GM12878 (cell line): ENCODE measurements around the gene RIT2. TPM values are rescaled to one million over a fixed set of nuclear protein-coding genes. Genes with fewer than 3 reads are reported as not detected.
A peak's percentile ranks its signal among the peaks of the same experiment; 100 is the strongest.

Source experiments
- ATAC-seq: fragments of 200-7000 bp; cut with Tn5 transposase; 3 replicates; pipeline ENCODE4 v1.9.1; 2020; ENCODE audit warnings: mild to moderate bottlenecking, moderate library complexity
- BruUV-seq: library from RNA; stranded (reverse); fragments of 400-500 nt; replicated peaks from 2 replicates; lab custom pipeline; 2021; lab: Mats Ljungman, UMichigan
- CTCF ChIA-PET: fragments of 300-600 bp; sonication (Branson Sonifier 250); formaldehyde crosslinking; extraction: SDS; loops from one replicate; lab custom pipeline; 2021; ENCODE audit warnings: inconsistent platforms; lab: Yijun Ruan, JAX
- POLR2A ChIA-PET: fragments of 350-600 bp; formaldehyde crosslinking; extraction: SDS; loops from one replicate; lab custom pipeline; 2021; ENCODE audit warnings: inconsistent platforms; lab: Charles Lee
- RAD21 ChIA-PET: fragments of 300-600 bp; sonication (Branson Sonifier 250); formaldehyde crosslinking; loops from one replicate; lab custom pipeline; 2023; ENCODE audit warnings: antibody characterized with exemption; ENCODE audit not compliant: unreplicated experiment; lab: Charles Lee
- SMC1A ChIA-PET: fragments of 300-600 bp; sonication (Branson Sonifier 250); formaldehyde crosslinking; loops from one replicate; lab custom pipeline; 2023; ENCODE audit not compliant: unreplicated experiment, uncharacterized antibody; lab: Charles Lee
- DNase-seq: peaks from one replicate; pipeline ENCODE4 v3.0.0-alpha.2; 2011; ENCODE audit warnings: low read depth, low spot score
- FAIRE-seq: peaks from 3 replicates; lab custom pipeline; 2011; peaks lifted over from hg19 to GRCh38; lab: Jason Lieb, UNC
- H2AFZ ChIP-seq: 2 replicates; pipeline ENCODE4 v1.6.0; 2011; ENCODE audit warnings: low read depth, low read length, control low read depth; ENCODE audit not compliant: control insufficient read depth
- H3K27ac ChIP-seq: 2 replicates; pipeline ENCODE4 v1.5.1; 2011; ENCODE audit warnings: control low read depth; ENCODE audit not compliant: control insufficient read depth, insufficient read depth
- H3K27me3 ChIP-seq, 2 experiments: replicated peaks in 1 of 2; 2 replicates each; pipeline versions ENCODE4 v1.6.0 to v1.6.1; 2011; ENCODE audit warnings: low read length in 1 of 2; ENCODE audit not compliant: control insufficient read depth in 2 of 2, insufficient read depth in 2 of 2
- H3K36me3 ChIP-seq, 2 experiments: 2 replicates each; pipeline ENCODE4 v1.5.1; 2011; ENCODE audit warnings: low read length in 1 of 2; ENCODE audit not compliant: control insufficient read depth in 2 of 2, insufficient read depth in 2 of 2
- H3K4me1 ChIP-seq: 2 replicates; pipeline ENCODE4 v1.6.1; 2011; ENCODE audit warnings: mild to moderate bottlenecking, low read length, moderate library complexity, mixed read lengths; ENCODE audit not compliant: control insufficient read depth, insufficient read depth
- H3K4me2 ChIP-seq: 2 replicates; pipeline ENCODE4 v1.6.0; 2011; ENCODE audit warnings: control low read depth; ENCODE audit not compliant: control insufficient read depth, insufficient read depth
- H3K4me3 ChIP-seq: fragments of 200-600 bp; sonication (generic); 2 replicates; pipeline ENCODE4 v1.5.1; 2016
- H3K79me2 ChIP-seq: 2 replicates; pipeline ENCODE4 v1.6.0; 2011; ENCODE audit warnings: low read length; ENCODE audit not compliant: control insufficient read depth, insufficient read depth
- H3K9ac ChIP-seq: 2 replicates; pipeline ENCODE4 v1.8.0; 2011; ENCODE audit warnings: low read length, control low read depth, mixed read lengths; ENCODE audit not compliant: control insufficient read depth, insufficient read depth
- H3K9me3 ChIP-seq: replicated peaks from 3 replicates; pipeline ENCODE4 v1.5.1; 2011; ENCODE audit warnings: mild to moderate bottlenecking, low read length; ENCODE audit not compliant: control insufficient read depth, insufficient read depth
- H4K20me1 ChIP-seq: 2 replicates; pipeline ENCODE4 v1.6.0; 2011; ENCODE audit not compliant: control insufficient read depth, insufficient read depth
- ATF7 ChIP-seq: fragments of 450-650 bp; IDR thresholded peaks from 2 replicates; pipeline ENCODE4 v1.6.1; 2016; ENCODE audit warnings: low read depth, mild to moderate bottlenecking
- CREM ChIP-seq: IDR thresholded peaks from 2 replicates; pipeline ENCODE4 v1.6.1; 2014; ENCODE audit warnings: antibody characterized with exemption, low read depth
- E2F8 ChIP-seq: fragments of 450-650 bp; IDR thresholded peaks from 2 replicates; pipeline ENCODE4 v1.6.1; 2018; ENCODE audit warnings: mild to moderate bottlenecking, low read depth, moderate library complexity; ENCODE audit not compliant: partially characterized antibody
- ELK1 ChIP-seq: IDR thresholded peaks from 2 replicates; pipeline ENCODE4 v1.6.1; 2012; ENCODE audit warnings: low read depth, low read length, improper control_type of control experiment
- HDAC2 ChIP-seq: fragments of 200-600 bp; sonication (generic); IDR thresholded peaks from 2 replicates; pipeline ENCODE4 v1.6.1; 2017
- PAX5 ChIP-seq: IDR thresholded peaks from 2 replicates; pipeline ENCODE4 v1.6.1; 2011; ENCODE audit warnings: low read depth, low read length, borderline replicate concordance
- TCF12 ChIP-seq: IDR thresholded peaks from 2 replicates; pipeline ENCODE4 v1.6.1; 2011; ENCODE audit warnings: low read depth, mild to moderate bottlenecking, low read length
- WGBS: methylation state at CpG from one replicate; pipeline ENCODE4 v1.1.6; 2016; ENCODE audit warnings: low lambda C conversion rate; ENCODE audit not compliant: insufficient replicate concordance, insufficient coverage; ENCODE audit errors: missing lambda C conversion rate; 5-methylcytosine and 5-hydroxymethylcytosine counted together
- in situ Hi-C: fragments of 300-500 bp; cut with MboI; formaldehyde crosslinking; loops from 9 replicates; pipeline ENCODE4 v1.14.3; 2018; ENCODE audit warnings: mixed read lengths
- intact Hi-C: fragments of 100-400 bp; cut with micrococcal nuclease; formaldehyde crosslinking; loops from one replicate; pipeline ENCODE4 v1.14.2; 2022; ENCODE audit not compliant: unreplicated experiment
- polyA plus RNA-seq, 11 experiments: library from polyadenylated mRNA; depleted of rRNA in 4 of 11; unstranded in 6 of 11; stranded (reverse) in 5 of 11; fragments of >200 nt; fragmentation: Nextera tagmentation in 4 of 11; fragmentation: Illumina TruSeq in 1 of 11; extraction: Ambion mirVana in 4 of 11; extraction: Trizol in 1 of 11; gene quantifications; 1 replicate in 1 of 11; 2 replicates in 10 of 11; pipeline versions ENCODE4 v1.2.1 to v1.2.3, GENCODE V29; 2011 to 2016; ENCODE audit warnings: inconsistent platforms in 2 of 11, missing spikeins in 2 of 11, low read depth in 1 of 11
- total RNA-seq, 4 experiments: library from RNA; depleted of rRNA in 3 of 4; stranded (reverse); fragments of >200 nt in 3 of 4; fragmentation: Illumina TruSeq in 1 of 4; extraction: Trizol in 1 of 4; gene quantifications; 2 replicates each; pipeline versions ENCODE4 v1.2.1 to v1.2.3, GENCODE V29; 2013 to 2021
- TF ChIP-seq, protein P1 (sequence below): IDR thresholded peaks from 2 replicates; pipeline ENCODE4 v1.6.1; 2011; ENCODE audit warnings: borderline replicate concordance, low read depth, mild to moderate bottlenecking, moderate library complexity, mixed read lengths, low read length; ENCODE audit not compliant: insufficient read depth; ENCODE audit errors: extremely low read length
- TF ChIP-seq, protein P2 (sequence below): fragments of 450-650 bp; IDR thresholded peaks from 2 replicates; pipeline ENCODE4 v1.6.1; 2016; ENCODE audit warnings: mild to moderate bottlenecking

Gene RIT2
- total and polyA plus RNA-seq, 10 of the 15 experiments (the other 5 are each of a cell fraction or from before 2014, with no cell fraction given) = not detected

DNA sequence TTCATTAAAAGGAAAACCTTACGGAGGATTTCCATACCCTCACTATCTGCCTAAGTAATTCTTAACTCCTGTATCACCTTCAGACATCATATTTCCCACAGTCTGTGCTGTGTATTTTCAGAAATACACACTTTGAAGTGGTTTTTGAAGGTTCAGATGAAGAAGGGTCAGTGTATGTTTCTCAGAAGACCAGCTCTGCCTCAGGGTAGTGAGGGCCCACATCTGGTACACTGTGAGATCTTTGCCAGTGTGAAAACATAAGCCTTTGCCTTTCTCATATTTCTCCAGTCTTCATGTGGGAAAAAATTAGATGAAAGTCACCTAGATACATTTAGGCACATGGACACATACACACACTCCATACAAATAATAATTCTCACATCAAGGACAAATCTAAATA, 408.4 kb downstream of the RIT2 start (continued):
- TF ChIP-seq, protein P1, sequence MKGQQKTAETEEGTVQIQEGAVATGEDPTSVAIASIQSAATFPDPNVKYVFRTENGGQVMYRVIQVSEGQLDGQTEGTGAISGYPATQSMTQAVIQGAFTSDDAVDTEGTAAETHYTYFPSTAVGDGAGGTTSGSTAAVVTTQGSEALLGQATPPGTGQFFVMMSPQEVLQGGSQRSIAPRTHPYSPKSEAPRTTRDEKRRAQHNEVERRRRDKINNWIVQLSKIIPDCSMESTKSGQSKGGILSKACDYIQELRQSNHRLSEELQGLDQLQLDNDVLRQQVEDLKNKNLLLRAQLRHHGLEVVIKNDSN = no peak
- no peak for TF ChIP-seq PAX5

GRCh38 chr18:42706618-42707017, 408.9 kb downstream of the RIT2 start:
- in situ Hi-C loops = no loop called here
- no TSS peak for BruUV-seq
- ATAC-seq (peak; percentile 70), DNase-seq (no peak), FAIRE-seq (no peak)
- WGBS = 41% methylated on average over 8 of the region's 8 CpGs
- Histone ChIP-seq H3K4me2 (no peak overlapping the region), H3K79me2 (no peaks in the 10 kb centered on the region), H4K20me1 (no peaks in the 10 kb centered on the region), H3K27ac (no peak overlapping the region), H3K9ac (no peak overlapping the region), H3K27me3 (no peaks in the 10 kb centered on the region)
- ChIA-PET SMC1A (no interaction called here), POLR2A (no interaction called here)
- TF ChIP-seq CREM = no peak
- TF ChIP-seq, all 136 proteins: peak for 0
- RAD21 ChIA-PET = no interaction called here
- no peaks in the 10 kb centered on the region for H3K4me1 ChIP-seq
- no peaks in the 10 kb centered on the region for H3K9me3 ChIP-seq
- no peak overlapping the region for H2AFZ ChIP-seq
- intact Hi-C loops = no loop called here
- CTCF ChIA-PET = no interaction called here
- H3K4me3 ChIP-seq = no peak overlapping the region
- H3K36me3 ChIP-seq = no peaks in the 10 kb centered on the region

- no TSS peak for BruUV-seq
- Histone ChIP-seq H3K9me3 (no peaks in the 10 kb centered on the region), H3K4me2 (no peak overlapping the region), H2AFZ (no peak overlapping the region), H3K9ac (no peak overlapping the region), H3K4me3 (no peak overlapping the region), H4K20me1 (no peaks in the 10 kb centered on the region), H3K27me3 (no peaks in the 10 kb centered on the region), H3K4me1 (no peaks in the 10 kb centered on the region), H3K79me2 (no peaks in the 10 kb centered on the region), H3K27ac (no peak overlapping the region), H3K36me3 (no peaks in the 10 kb centered on the region)
- intact Hi-C loops = no loop called here
- ATAC-seq = no peak
- ChIA-PET POLR2A (no interaction called here), RAD21 (no interaction called here), SMC1A (no interaction called here), CTCF (no interaction called here)
- DNase-seq = no peak
- WGBS = 12% methylated on average over 4 of the region's 4 CpGs
- FAIRE-seq = no peak
- in situ Hi-C loops = no loop called here
- TF ChIP-seq HDAC2 = no peak
- no peak for TF ChIP-seq E2F8
- TF ChIP-seq, protein P2, sequence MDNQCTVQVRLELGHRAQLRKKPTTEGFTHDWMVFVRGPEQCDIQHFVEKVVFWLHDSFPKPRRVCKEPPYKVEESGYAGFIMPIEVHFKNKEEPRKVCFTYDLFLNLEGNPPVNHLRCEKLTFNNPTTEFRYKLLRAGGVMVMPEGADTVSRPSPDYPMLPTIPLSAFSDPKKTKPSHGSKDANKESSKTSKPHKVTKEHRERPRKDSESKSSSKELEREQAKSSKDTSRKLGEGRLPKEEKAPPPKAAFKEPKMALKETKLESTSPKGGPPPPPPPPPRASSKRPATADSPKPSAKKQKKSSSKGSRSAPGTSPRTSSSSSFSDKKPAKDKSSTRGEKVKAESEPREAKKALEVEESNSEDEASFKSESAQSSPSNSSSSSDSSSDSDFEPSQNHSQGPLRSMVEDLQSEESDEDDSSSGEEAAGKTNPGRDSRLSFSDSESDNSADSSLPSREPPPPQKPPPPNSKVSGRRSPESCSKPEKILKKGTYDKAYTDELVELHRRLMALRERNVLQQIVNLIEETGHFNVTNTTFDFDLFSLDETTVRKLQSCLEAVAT = no peak
- TF ChIP-seq TCF12 = no peak
- no peak for TF ChIP-seq ATF7
- no peak for TF ChIP-seq ELK1
Observed at GRCh38 chr18:42706029-42706608, 409.4 kb downstream of the RIT2 start.
